ENCODE results near the gene OPTC.
"Not testable (repeated sequence)": the region's sequence is repeated elsewhere in the genome, so short reads cannot be mapped to it uniquely, and the experiment has no call there.

Gene OPTC

GRCh38 chr1:203465146-203465798, 28.7 kb upstream of the OPTC start:
- DNase-seq (ENCODE audit: low read depth in 3 of 3), result no peak

- no peak for DNase-seq (ENCODE audit: low read depth in 3 of 3)
Observed at GRCh38 chr1:203465948-203466347, 28.0 kb upstream of the OPTC start.

GRCh38 chr1:203466906-203467549, 26.9 kb upstream of the OPTC start:
- DNase-seq (ENCODE audit: low read depth in 3 of 3), result not testable (repeated sequence)

- DNase-seq (ENCODE audit: low read depth in 3 of 3), result no peak
Observed at GRCh38 chr1:203467550-203467921, 26.4 kb upstream of the OPTC start.

GRCh38 chr1:203468326-203468725, 25.6 kb upstream of the OPTC start:
- DNase-seq (ENCODE audit: low read depth in 3 of 3), result no peak

GRCh38 chr1:203470240-203470639, 23.7 kb upstream of the OPTC start:
- DNase-seq (ENCODE audit: low read depth in 3 of 3), result no peak

- DNase-seq (ENCODE audit: low read depth in 3 of 3), result no peak
Observed at GRCh38 chr1:203471841-203472240, 22.1 kb upstream of the OPTC start.

- DNase-seq (ENCODE audit: low read depth in 3 of 3), result no peak
Observed at GRCh38 chr1:203473281-203473680, 20.7 kb upstream of the OPTC start.

- no peak for DNase-seq (ENCODE audit: low read depth in 3 of 3)
Observed at GRCh38 chr1:203473781-203474305, 20.1 kb upstream of the OPTC start.

GRCh38 chr1:203475012-203475981, 18.7 kb upstream of the OPTC start, which contains the start of gene PRELP:
Gene PRELP, plus strand, starts transcription at chr1:203475806. Its CDS starts 7,379 bp downstream, at chr1:203483185.
- DNase-seq (ENCODE audit: low read depth in 3 of 3), result no peak

- no peak for DNase-seq (ENCODE audit: low read depth in 3 of 3)
Observed at GRCh38 chr1:203476216-203476814, 17.6 kb upstream of the OPTC start.

- DNase-seq (ENCODE audit: low read depth in 3 of 3), result no peak
Observed at GRCh38 chr1:203477748-203478147, 16.2 kb upstream of the OPTC start.

- DNase-seq (ENCODE audit: low read depth in 3 of 3), result no peak
Observed at GRCh38 chr1:203478231-203478630, 15.7 kb upstream of the OPTC start.

GRCh38 chr1:203478986-203479385, 15.0 kb upstream of the OPTC start:
- no peak for DNase-seq (ENCODE audit: low read depth in 3 of 3)

- no peak for DNase-seq (ENCODE audit: low read depth in 3 of 3)
Observed at GRCh38 chr1:203479646-203480045, 14.3 kb upstream of the OPTC start.

- DNase-seq (ENCODE audit: low read depth in 3 of 3), result no peak
Observed at GRCh38 chr1:203480084-203480483, 13.9 kb upstream of the OPTC start.

GRCh38 chr1:203480525-203481084, 13.3 kb upstream of the OPTC start:
- peak in 2 of 3 experiments; percentile 6 to 31 for DNase-seq (ENCODE audit: low read depth in 3 of 3)

GRCh38 chr1:203481196-203481595, 12.8 kb upstream of the OPTC start:
- DNase-seq (ENCODE audit: low read depth in 3 of 3), result no peak

GRCh38 chr1:203486618-203487370, 7.2 kb upstream of the OPTC start:
- DNase-seq (ENCODE audit: low read depth in 3 of 3), result no peak

- no peak for DNase-seq (ENCODE audit: low read depth in 3 of 3)
Observed at GRCh38 chr1:203488539-203488938, 5.4 kb upstream of the OPTC start.

GRCh38 chr1:203490607-203491006, 3.3 kb upstream of the OPTC start:
- no peak for DNase-seq (ENCODE audit: low read depth in 3 of 3)

All from stimulated activated CD4-positive, alpha-beta T cell treated with anti-CD3 and anti-CD28 coated beads, TNF-alpha, amount 100 ng/mL, for 4 hours (primary cell).